CD4-positive, alpha-beta T cell (primary cell): ENCODE data around the gene SEPTIN8. TPM values are rescaled to one million over a fixed set of nuclear protein-coding genes. Genes with fewer than 3 reads are reported as not detected.

Source experiments
- ATAC-seq: fragments of 200-7000 bp; cut with Tn5 transposase; one replicate; pipeline ENCODE4 v1.10.0; 2022; ENCODE audit warnings: mild to moderate bottlenecking; ENCODE audit not compliant: poor library complexity
- CTCF ChIA-PET: fragments of 350-600 bp; sonication (Branson Sonifier 250); formaldehyde crosslinking; loops from one replicate; lab custom pipeline; 2021; ENCODE audit warnings: antibody characterized with exemption, inconsistent platforms; lab: Charles Lee
- POLR2A ChIA-PET: fragments of 350-600 bp; sonication (Branson Sonifier 250); formaldehyde crosslinking; loops from one replicate; lab custom pipeline; 2021; ENCODE audit warnings: antibody characterized with exemption, inconsistent platforms; lab: Charles Lee
- DNase-seq, 14 experiments: peaks; one replicate each; pipeline ENCODE4 v3.0.0-alpha.2; 2013 to 2020; ENCODE audit warnings: mixed read lengths in 2 of 14
- H3K27ac ChIP-seq, 2 donors: one replicate each; pipeline versions ENCODE4 v1.5.1 to v1.7.0; 2013; ENCODE audit warnings: low read length in 2 of 2, low read depth in 1 of 2, mild to moderate bottlenecking in 1 of 2
- H3K27me3 ChIP-seq, 2 experiments: 1 replicate in 1 of 2; 2 replicates in 1 of 2; pipeline versions ENCODE4 v1.6.1 to v1.7.0; 2013; ENCODE audit warnings: low read length in 2 of 2, control low read depth in 1 of 2, mild to moderate bottlenecking in 1 of 2, moderate library complexity in 1 of 2; ENCODE audit not compliant: insufficient read depth in 2 of 2, control insufficient read depth in 1 of 2
- H3K36me3 ChIP-seq: one replicate; pipeline ENCODE4 v1.6.1; 2013; ENCODE audit warnings: low read length, control low read depth; ENCODE audit not compliant: insufficient read depth
- H3K4me1 ChIP-seq: one replicate; pipeline ENCODE4 v1.6.1; 2013; ENCODE audit warnings: low read length, control low read depth; ENCODE audit not compliant: insufficient read depth
- H3K4me3 ChIP-seq: one replicate; pipeline ENCODE4 v1.5.1; 2013; ENCODE audit warnings: mild to moderate bottlenecking, low read length, moderate library complexity
- H3K9me3 ChIP-seq, 2 experiments: 1 replicate in 1 of 2; 2 replicates in 1 of 2; pipeline versions ENCODE4 v1.6.1 to v1.7.0; 2013; ENCODE audit warnings: low read length in 2 of 2, mild to moderate bottlenecking in 2 of 2, control low read depth in 1 of 2, moderate library complexity in 1 of 2; ENCODE audit not compliant: control insufficient read depth in 1 of 2, insufficient read depth in 1 of 2
- H3K27ac Mint-ChIP-seq: one replicate; pipeline ENCODE4 v1.8.0; 2020; ENCODE audit warnings: mixed read lengths
- H3K27me3 Mint-ChIP-seq: one replicate; pipeline ENCODE4 v1.8.0; 2021; ENCODE audit warnings: mixed read lengths
- H3K36me3 Mint-ChIP-seq: one replicate; pipeline ENCODE4 v1.8.0; 2021; ENCODE audit warnings: low read depth, mixed read lengths
- H3K4me1 Mint-ChIP-seq: one replicate; pipeline ENCODE4 v1.8.0; 2021; ENCODE audit warnings: low read depth, mixed read lengths
- H3K4me3 Mint-ChIP-seq: one replicate; pipeline ENCODE4 v1.8.0; 2020; ENCODE audit warnings: mild to moderate bottlenecking, mixed read lengths
- H3K9me3 Mint-ChIP-seq: one replicate; pipeline ENCODE4 v1.8.0; 2020; ENCODE audit warnings: mixed read lengths
- CTCF ChIP-seq: fragments of 200-600 bp; IDR thresholded peaks from one replicate; pipeline ENCODE4 v1.8.0; 2022; ENCODE audit warnings: antibody characterized with exemption, mild to moderate bottlenecking
- intact Hi-C, 2 experiments: fragments of 100-400 bp; cut with DNase I in 1 of 2; cut with micrococcal nuclease in 1 of 2; formaldehyde crosslinking; loops; one replicate each; pipeline versions ENCODE4 v1.15.1 to v1.9.0; 2023 to 2025; cut with DNase I, micrococcal nuclease
- total RNA-seq, 174 experiments: library from RNA in 2 of 174; stranded (reverse) in 2 of 174; gene quantifications; one replicate each; pipeline ENCODE4 v1.2.3 and lab custom pipeline; 2021 to 2026

The SEPTIN8 gene
- total RNA-seq, 2 experiments from 2014 or later, result 4.4 to 5.3 TPM

GRCh38 chr5:132729896-132730295 is 47.1 kb downstream of the SEPTIN8 start:
- no peaks in the 10 kb centered on the region for H3K9me3 ChIP-seq
- ChIA-PET CTCF (no interaction called here), POLR2A (no interaction called here)
- DNase-seq (no peak), ATAC-seq (no peak)
- intact Hi-C loops, result no loop called here
- H3K27ac Mint-ChIP-seq, result no peak overlapping the region
- peaks cover 14% of the 10 kb centered on the region for H3K36me3 ChIP-seq
- H3K9me3 Mint-ChIP-seq, result no peaks in the 10 kb centered on the region
- no peak overlapping the region for H3K4me3 Mint-ChIP-seq
- H3K4me1 ChIP-seq, result no peaks in the 10 kb centered on the region
- no peak for TF ChIP-seq CTCF
- no peak overlapping the region for H3K27ac ChIP-seq
- H3K36me3 Mint-ChIP-seq, result peaks cover 59% of the 10 kb centered on the region
- no peaks in the 10 kb centered on the region for H3K4me1 Mint-ChIP-seq
- H3K27me3 ChIP-seq, result no peaks in the 10 kb centered on the region
- H3K27me3 Mint-ChIP-seq, result no peaks in the 10 kb centered on the region
- H3K4me3 ChIP-seq, result no peak overlapping the region

- no peak overlapping the region for H3K4me3 ChIP-seq
- ChIA-PET POLR2A (no interaction called here), CTCF (interaction anchor here (0.7 to 1.4 kb wide), 2 partner anchors 21 to 94 kb away, joined by 3 to 6 read pairs; no protein-coding TSS in a partner anchor)
- no peaks in the 10 kb centered on the region for H3K9me3 ChIP-seq
- H3K4me3 Mint-ChIP-seq, result no peak overlapping the region
- no peak for DNase-seq
- no peaks in the 10 kb centered on the region for H3K27me3 Mint-ChIP-seq
- H3K27me3 ChIP-seq, result no peaks in the 10 kb centered on the region
- TF ChIP-seq CTCF, result no peak
- H3K9me3 Mint-ChIP-seq, result no peaks in the 10 kb centered on the region
- intact Hi-C loops, result no loop called here
- H3K4me1 ChIP-seq, result no peaks in the 10 kb centered on the region
- peaks cover 16% of the 10 kb centered on the region for H3K36me3 ChIP-seq
- H3K4me1 Mint-ChIP-seq, result no peaks in the 10 kb centered on the region
- peaks cover 63% of the 10 kb centered on the region for H3K36me3 Mint-ChIP-seq
- H3K27ac ChIP-seq, result no peak overlapping the region
- no peak for ATAC-seq
- no peak overlapping the region for H3K27ac Mint-ChIP-seq
These were observed 51.3 kb downstream of the SEPTIN8 start for GRCh38 chr5:132725745-132726144.

GRCh38 chr5:132718544-132719312 is 58.3 kb downstream of the SEPTIN8 start:
- TF ChIP-seq CTCF, result no peak
- Mint-ChIP-seq H3K36me3 (peaks cover 55% of the 10 kb centered on the region), H3K9me3 (no peaks in the 10 kb centered on the region), H3K4me3 (no peak overlapping the region), H3K27me3 (no peaks in the 10 kb centered on the region), H3K27ac (no peak overlapping the region), H3K4me1 (peaks cover 9% of the 10 kb centered on the region)
- no peak overlapping the region for H3K4me3 ChIP-seq
- POLR2A ChIA-PET, result no interaction called here
- no peak for ATAC-seq
- CTCF ChIA-PET, result no interaction called here
- no peaks in the 10 kb centered on the region for H3K9me3 ChIP-seq
- DNase-seq, result no peak
- H3K4me1 ChIP-seq, result no peaks in the 10 kb centered on the region
- H3K36me3 ChIP-seq, result peaks cover 18% of the 10 kb centered on the region
- no peaks in the 10 kb centered on the region for H3K27me3 ChIP-seq
- intact Hi-C loops, result loop anchor here in 1 of 2 experiments (5.0 kb wide), 1 partner anchor 331 kb away; no protein-coding TSS in a partner anchor
- H3K27ac ChIP-seq, result no peak overlapping the region
